NB4 (cell line): ENCODE data around the gene ZFHX2.
A peak's percentile ranks its signal among the peaks of the same experiment; 100 is the strongest.

ENCODE experiments used
- DNase-seq: peaks from one replicate; pipeline ENCODE4 v3.0.0; 2010; ENCODE audit warnings: low read depth
- H3K4me3 ChIP-seq: one replicate; pipeline ENCODE4 v1.5.1; 2011; ENCODE audit warnings: mild to moderate bottlenecking, low read depth, low read length, moderate library complexity
- MAX ChIP-seq: IDR thresholded peaks from 2 replicates; pipeline ENCODE4 v1.6.1; 2011; ENCODE audit warnings: low read depth, low read length
- MYC ChIP-seq: IDR thresholded peaks from 2 replicates; pipeline ENCODE4 v1.6.1; 2011; ENCODE audit warnings: low read depth, low read length
- POLR2A ChIP-seq: IDR thresholded peaks from 2 replicates; pipeline ENCODE4 v1.6.1; 2011; ENCODE audit warnings: mild to moderate bottlenecking; ENCODE audit not compliant: insufficient read length; ENCODE audit errors: extremely low read depth
- TF ChIP-seq, protein P1 (sequence below): IDR thresholded peaks from one replicate; pipeline ENCODE4 v1.5.1; 2012; ENCODE audit warnings: low read depth, low read length

Gene ZFHX2

GRCh38 chr14:23486036-23486435 is 65.5 kb downstream of the ZFHX2 start:
- TF ChIP-seq MYC (no peak), POLR2A (no peak), MAX (no peak)
- TF ChIP-seq, protein P1, sequence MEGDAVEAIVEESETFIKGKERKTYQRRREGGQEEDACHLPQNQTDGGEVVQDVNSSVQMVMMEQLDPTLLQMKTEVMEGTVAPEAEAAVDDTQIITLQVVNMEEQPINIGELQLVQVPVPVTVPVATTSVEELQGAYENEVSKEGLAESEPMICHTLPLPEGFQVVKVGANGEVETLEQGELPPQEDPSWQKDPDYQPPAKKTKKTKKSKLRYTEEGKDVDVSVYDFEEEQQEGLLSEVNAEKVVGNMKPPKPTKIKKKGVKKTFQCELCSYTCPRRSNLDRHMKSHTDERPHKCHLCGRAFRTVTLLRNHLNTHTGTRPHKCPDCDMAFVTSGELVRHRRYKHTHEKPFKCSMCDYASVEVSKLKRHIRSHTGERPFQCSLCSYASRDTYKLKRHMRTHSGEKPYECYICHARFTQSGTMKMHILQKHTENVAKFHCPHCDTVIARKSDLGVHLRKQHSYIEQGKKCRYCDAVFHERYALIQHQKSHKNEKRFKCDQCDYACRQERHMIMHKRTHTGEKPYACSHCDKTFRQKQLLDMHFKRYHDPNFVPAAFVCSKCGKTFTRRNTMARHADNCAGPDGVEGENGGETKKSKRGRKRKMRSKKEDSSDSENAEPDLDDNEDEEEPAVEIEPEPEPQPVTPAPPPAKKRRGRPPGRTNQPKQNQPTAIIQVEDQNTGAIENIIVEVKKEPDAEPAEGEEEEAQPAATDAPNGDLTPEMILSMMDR: no peak
- DNase-seq: peak; percentile 16
- no peak overlapping the region for H3K4me3 ChIP-seq

DNA sequence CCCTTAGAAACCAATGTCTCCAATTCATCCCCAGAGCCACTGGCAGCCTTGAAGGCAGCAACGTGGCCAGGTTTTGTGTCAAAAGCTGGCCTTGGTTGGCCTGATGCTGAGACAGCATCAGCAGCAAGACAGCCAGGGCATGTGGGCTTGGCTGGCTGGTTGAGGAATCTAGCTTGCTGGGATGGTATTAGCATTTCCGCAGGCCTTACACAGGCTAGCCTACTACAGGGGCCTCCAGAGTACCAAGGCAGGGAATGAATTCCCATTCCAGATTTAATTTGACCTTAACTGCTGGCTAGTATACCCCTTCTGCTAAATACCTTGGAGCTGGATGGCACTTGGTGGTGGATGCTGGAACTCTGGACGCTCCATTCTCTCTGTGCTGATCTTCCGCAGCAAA is 66.2 kb downstream of the ZFHX2 start:
- H3K4me3 ChIP-seq: no peak overlapping the region
- TF ChIP-seq MYC (no peak), MAX (no peak)
- TF ChIP-seq, protein P1: no peak
- no peak for DNase-seq

DNA sequence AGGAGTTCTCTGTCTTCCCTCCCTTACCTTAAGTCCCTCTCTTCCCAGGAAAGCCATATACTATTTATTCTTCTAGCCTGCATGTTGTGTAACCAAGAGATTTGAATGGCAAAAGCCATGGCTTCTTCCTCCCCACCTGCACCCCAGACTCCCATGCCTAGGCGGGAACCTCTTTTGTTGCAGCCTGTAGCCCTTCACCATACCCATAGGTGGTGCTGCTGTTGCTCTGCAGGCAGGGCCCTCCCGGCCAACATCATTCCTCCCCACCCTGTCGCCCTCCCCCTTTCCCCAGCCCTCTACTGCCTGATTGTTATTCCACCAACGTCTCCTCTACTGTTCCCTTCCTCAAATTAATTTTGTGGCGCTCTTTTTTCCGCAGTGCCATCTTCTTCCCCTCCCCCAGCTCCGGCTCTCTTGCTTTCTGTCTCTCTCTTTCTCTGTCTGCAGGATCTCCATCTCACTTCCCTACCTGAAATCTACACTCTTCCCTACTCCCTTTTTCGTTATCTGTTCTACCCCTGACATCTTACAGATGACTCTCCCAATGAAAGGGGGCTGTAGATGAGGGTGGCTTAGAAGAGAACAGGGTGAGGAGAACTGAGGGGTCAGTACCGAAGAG is 68.2 kb downstream of the ZFHX2 start:
- H3K4me3 ChIP-seq: no peak overlapping the region
- TF ChIP-seq, protein P1: peak; percentile 10
- TF ChIP-seq MAX (no peak), POLR2A (no peak)
- peak; percentile 13 for DNase-seq

DNA sequence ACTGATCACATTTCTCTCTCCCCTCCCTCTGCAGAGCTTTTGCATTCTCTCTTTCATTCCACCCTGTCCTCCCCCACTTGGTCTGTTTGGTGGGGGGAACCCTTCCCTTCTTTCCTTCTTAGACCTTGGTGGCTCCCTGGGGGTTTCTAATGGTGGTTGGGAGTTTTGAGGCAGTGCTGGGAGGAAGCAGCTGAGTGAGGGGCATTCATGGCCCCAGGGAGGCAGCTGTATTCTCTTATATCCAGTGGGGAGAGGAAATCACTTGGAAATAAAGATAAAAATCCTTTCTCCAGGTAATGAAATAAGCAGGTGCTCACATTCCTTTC is 68.8 kb downstream of the ZFHX2 start:
- TF ChIP-seq MYC: no peak
- TF ChIP-seq, protein P1: no peak
- no peak for TF ChIP-seq POLR2A
- no peak for TF ChIP-seq MAX
- DNase-seq: no peak
- no peak overlapping the region for H3K4me3 ChIP-seq

DNA sequence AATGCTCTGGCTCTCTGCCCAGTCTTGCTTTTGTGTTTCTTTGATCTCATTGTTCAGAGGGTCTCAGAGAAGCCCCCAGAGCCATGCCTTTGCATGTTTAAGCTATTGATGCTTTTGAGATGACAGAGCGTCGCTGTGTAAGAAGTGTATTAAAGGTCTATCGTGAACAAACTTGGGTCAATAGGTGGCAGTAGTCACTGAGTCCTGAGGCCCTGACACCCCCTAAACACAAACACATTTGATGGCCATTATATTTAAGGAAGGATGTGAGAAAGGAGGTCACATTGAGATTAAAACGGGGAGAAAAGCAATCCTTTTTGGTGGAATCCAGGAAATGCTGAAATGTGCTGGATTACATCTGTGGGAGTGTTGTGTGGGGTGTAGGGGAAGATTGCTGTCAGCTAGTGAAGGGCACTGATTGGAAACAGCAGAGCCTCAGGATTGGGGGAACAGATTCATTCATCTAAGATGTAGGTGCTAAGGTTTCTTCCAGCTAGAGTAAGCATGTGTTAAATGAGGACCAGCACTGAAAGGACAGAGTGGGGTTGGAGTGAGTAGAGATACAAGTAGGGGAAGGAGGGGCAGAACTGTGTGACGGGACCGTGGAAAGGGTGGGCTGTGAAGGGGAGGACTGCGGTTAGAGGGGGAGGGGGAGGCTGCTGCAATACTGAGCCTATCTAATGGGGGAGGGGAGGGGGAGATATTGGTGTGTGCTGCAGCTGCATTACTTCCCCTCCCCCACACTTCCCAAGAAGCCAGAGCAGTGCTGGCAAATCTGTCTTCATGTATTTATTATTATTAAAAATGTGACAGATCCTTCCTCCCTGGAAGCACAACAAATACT is 69.4 kb downstream of the ZFHX2 start:
- TF ChIP-seq, protein P1: no peak
- no peak for TF ChIP-seq POLR2A
- TF ChIP-seq MAX: no peak
- no peak for TF ChIP-seq MYC

More for the DNA sequence above, 69.4 kb downstream of the ZFHX2 start:
- DNase-seq: no peak
- H3K4me3 ChIP-seq: no peak overlapping the region
